Mucosa of descending colon (tissue), 3 donors: ENCODE data around the gene DNAJC9. TPM values are rescaled to one million over a fixed set of nuclear protein-coding genes. Genes with fewer than 3 reads are reported as not detected.

Experiments used
- ATAC-seq: fragments of 200-7000 bp; cut with Tn5 transposase; one replicate; pipeline ENCODE4 v1.9.1; 2020; ENCODE audit warnings: mild to moderate bottlenecking, moderate library complexity
- DNase-seq, 3 donors: peaks; one replicate each; pipeline ENCODE4 v3.0.0-alpha.2; 2020
- H3K36me3 ChIP-seq: fragments of 200-600 bp; one replicate; pipeline ENCODE4 v1.8.0; 2021; ENCODE audit warnings: low read depth, mild to moderate bottlenecking
- H3K4me1 ChIP-seq: fragments of 200-600 bp; one replicate; pipeline ENCODE4 v1.8.0; 2021; ENCODE audit warnings: low read depth, mild to moderate bottlenecking
- H3K4me3 ChIP-seq: fragments of 200-600 bp; one replicate; pipeline ENCODE4 v1.8.0; 2021; ENCODE audit warnings: mild to moderate bottlenecking
- H3K9me3 ChIP-seq: fragments of 200-600 bp; one replicate; pipeline ENCODE4 v1.8.0; 2021; ENCODE audit warnings: mild to moderate bottlenecking
- intact Hi-C, 2 donors: fragments of 100-400 bp; cut with DNase I in 1 of 2; cut with micrococcal nuclease in 1 of 2; formaldehyde crosslinking; loops; one replicate each; pipeline versions ENCODE4 v1.11.0 to v1.11.1; 2022; cut with DNase I, micrococcal nuclease
- total RNA-seq, 3 donors: library from RNA; stranded (reverse); fragmentation: NEBNext Ultra II Directional in 2 of 3; extraction: Animal tissue kit (Norgen Biotek cat#: 25700) in 2 of 3; gene quantifications; one replicate each; pipeline versions ENCODE4 v1.2.1 to v1.2.4, GENCODE V29; 2021 to 2023
- TF ChIP-seq, protein P1 (sequence below): fragments of 200-600 bp; IDR thresholded peaks from one replicate; pipeline ENCODE4 v1.8.0; 2022; ENCODE audit warnings: antibody characterized with exemption, mild to moderate bottlenecking
- donor health status: DM: no; HTN: no; CAD: no; lungs with moderate emphysema.
- donor health status: DM: no; HTN: no; CAD: no.
- donor health status: DM: no; HTN: yes; CAD: no.

Gene DNAJC9
- total RNA-seq, 3 donors from 2014 or later = 12.7 to 18.2 (median 15.3) TPM

DNA sequence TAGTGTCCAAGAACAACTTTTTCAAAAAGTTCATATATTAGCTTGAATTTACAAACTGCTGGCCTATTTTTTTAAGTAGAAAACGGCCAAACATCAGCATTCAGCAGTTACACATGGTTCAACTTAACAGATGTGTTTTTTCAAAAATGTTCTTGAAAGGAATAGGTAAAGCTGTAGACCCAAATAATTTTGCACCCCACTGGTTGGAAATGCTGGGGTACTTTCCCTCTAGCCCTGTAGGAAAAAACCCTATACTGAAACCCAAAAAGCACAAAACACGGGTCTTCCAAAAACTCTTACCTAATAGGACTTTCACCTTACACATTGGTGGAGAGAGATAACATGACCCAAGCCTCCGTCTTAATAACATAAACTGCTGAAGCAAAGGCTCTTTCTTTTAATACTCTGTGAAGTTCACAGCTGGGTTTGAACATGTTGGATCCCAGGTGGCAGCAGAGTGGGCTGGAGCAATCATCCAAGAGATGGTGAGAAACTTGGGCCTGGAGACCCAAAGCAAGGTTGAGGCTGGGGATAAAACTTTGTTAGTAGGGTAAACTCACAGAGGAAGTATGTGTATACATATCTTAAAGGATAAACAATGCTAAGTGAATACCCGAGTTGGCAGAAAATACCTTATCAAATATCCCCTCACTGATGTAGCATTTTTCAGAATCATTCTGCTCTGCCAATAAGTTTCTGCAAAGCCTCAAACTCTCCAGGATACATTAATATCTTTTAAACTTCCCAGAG lies 629 bp upstream of the DNAJC9 start:
- DNase-seq (no peak), ATAC-seq (no peak)
- intact Hi-C loops = no loop called here
- no peaks in the 10 kb centered on the region for H3K36me3 ChIP-seq
- peak overlapping the region; percentile 61 for H3K4me3 ChIP-seq
- no peaks in the 10 kb centered on the region for H3K9me3 ChIP-seq
- TF ChIP-seq, protein P1, sequence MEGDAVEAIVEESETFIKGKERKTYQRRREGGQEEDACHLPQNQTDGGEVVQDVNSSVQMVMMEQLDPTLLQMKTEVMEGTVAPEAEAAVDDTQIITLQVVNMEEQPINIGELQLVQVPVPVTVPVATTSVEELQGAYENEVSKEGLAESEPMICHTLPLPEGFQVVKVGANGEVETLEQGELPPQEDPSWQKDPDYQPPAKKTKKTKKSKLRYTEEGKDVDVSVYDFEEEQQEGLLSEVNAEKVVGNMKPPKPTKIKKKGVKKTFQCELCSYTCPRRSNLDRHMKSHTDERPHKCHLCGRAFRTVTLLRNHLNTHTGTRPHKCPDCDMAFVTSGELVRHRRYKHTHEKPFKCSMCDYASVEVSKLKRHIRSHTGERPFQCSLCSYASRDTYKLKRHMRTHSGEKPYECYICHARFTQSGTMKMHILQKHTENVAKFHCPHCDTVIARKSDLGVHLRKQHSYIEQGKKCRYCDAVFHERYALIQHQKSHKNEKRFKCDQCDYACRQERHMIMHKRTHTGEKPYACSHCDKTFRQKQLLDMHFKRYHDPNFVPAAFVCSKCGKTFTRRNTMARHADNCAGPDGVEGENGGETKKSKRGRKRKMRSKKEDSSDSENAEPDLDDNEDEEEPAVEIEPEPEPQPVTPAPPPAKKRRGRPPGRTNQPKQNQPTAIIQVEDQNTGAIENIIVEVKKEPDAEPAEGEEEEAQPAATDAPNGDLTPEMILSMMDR = no peak
- peaks cover 20% of the 10 kb centered on the region for H3K4me1 ChIP-seq

DNA sequence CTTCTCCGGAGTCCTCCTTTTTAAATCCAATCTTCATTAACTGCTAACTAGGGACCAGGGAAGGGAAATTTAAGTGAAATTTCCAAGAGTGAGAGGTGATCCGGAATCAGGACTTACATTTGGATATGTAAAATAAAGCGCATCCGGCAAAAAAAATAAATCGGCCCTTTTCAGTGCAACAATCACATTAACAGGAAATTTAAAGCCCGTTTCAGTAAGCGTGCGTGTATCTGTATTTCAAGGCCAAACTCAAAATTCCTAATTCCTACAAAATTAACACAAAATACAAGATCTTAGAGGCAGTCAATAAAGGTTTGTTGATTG lies 771 bp downstream of the DNAJC9 start:
- ATAC-seq = no peak
- no peak for DNase-seq
- Histone ChIP-seq H3K9me3 (no peaks in the 10 kb centered on the region), H3K4me1 (peaks cover 14% of the 10 kb centered on the region), H3K4me3 (peak overlapping the region; percentile 61), H3K36me3 (peaks cover 5% of the 10 kb centered on the region)
- intact Hi-C loops = no loop called here
- TF ChIP-seq, protein P1 = no peak

DNA sequence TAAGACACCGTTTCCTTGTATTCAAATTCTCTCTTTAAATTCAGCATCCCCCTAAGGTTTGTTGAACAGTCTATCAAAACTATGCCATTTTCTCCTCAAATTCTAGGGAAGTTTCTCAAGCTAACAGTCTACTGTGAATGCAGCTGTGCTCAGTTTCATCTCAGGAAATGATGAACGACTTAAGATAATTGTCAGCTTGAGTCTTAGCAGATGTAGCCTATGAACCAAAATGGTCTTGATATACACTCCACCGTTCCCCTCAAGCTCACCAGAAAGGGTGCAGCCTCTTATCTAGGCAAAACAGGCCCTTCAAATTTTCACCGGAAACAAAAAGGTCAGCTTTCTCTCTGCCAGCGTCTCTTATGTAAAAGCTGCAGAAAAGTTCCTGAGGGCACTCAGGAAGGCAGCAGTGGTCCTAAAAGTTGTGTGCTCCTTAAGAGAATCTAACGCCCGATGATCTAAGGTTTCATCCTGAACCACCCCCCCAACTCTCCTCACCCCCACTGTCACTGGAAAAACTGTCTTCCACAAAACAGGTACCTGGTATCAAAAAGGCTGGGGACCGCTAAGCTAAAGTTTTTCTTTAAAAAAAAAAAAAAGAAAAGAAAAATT lies 2.1 kb downstream of the DNAJC9 start:
- TF ChIP-seq, protein P1 = no peak
- intact Hi-C loops = no loop called here
- DNase-seq = no peak
- Histone ChIP-seq H3K36me3 (peaks cover 5% of the 10 kb centered on the region), H3K4me3 (no peak overlapping the region), H3K4me1 (peaks cover 8% of the 10 kb centered on the region), H3K9me3 (no peaks in the 10 kb centered on the region)
- no peak for ATAC-seq

DNA sequence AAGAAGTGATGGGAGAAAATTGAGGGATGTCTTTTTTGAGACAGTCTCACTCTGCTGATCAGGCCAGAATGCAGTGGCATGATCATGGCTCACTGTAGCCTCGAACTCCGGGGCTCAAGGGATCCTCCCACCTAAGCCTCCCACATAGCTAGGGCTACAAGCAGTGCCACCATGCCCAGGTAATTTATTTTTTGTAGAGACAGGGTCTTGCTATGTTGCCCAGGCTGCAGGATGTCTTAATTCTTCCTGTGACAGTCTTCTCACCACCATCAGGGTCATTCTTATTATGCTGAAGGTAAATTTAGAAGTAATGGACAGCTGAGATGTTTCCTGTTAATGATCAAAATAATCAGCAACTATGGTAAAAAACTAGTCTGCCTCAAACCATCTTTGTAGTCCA lies 7.1 kb downstream of the DNAJC9 start:
- DNase-seq = no peak
- intact Hi-C loops = no loop called here
- Histone ChIP-seq H3K4me3 (no peak overlapping the region), H3K9me3 (no peaks in the 10 kb centered on the region), H3K36me3 (peaks cover 5% of the 10 kb centered on the region), H3K4me1 (no peaks in the 10 kb centered on the region)
- TF ChIP-seq, protein P1 = no peak
- ATAC-seq = no peak

DNA sequence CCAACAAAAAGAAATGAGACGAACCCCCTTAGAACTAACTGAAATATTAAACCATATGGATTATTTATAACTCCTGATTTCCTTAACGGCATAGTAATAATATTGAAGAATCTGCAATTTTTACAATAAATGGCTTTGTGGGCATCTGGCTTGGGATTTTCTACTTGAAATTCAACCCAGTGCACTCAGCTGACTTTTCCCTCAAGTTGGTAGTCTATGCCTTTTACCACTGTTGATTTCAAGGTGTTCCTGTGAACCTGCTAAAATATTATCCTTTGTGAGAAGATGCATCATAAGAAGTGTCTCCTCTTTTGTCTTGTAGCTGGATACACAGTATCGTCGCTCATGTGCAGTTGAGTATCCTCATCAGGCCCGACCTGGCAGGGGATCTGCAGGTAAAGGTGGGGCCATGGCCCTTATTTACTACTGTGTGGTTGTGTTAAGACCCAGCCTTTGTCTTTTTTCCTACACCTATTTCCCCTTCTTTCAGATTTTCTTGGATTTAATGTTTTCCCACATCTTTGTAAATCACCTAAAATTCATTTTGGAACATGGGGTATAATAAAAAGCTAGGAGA lies 8.0 kb downstream of the DNAJC9 start:
- peaks cover 5% of the 10 kb centered on the region for H3K36me3 ChIP-seq
- intact Hi-C loops = no loop called here
- DNase-seq (no peak), ATAC-seq (no peak)
- no peak overlapping the region for H3K4me3 ChIP-seq
- H3K4me1 ChIP-seq = no peaks in the 10 kb centered on the region
- H3K9me3 ChIP-seq = no peaks in the 10 kb centered on the region
- TF ChIP-seq, protein P1 = no peak
